ENCODE data around the gene PPP4R2. TPM values are rescaled to one million over a fixed set of nuclear protein-coding genes. Genes with fewer than 3 reads are reported as not detected.

The PPP4R2 gene
- total RNA-seq, 1 donor from 2014 or later, result 113 TPM

DNA sequence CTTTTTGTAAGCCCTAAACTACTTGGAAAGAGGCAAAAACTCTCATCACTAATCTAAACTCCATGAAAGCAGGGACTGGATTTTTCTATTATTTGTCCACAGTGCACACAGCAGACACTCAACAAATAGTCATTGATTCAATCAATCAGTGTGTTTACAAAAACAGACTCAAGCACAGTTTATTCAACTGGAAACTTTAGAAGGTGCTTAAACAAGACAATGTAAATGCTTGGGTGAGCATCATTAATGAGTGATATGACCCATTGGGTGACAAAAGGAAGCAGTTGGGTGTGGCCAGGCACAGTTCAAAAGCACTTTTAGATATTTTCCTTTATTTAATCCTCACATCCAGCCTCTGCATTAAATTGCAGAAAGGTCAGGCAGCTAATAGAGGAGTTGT, 32.0 kb upstream of the PPP4R2 start:
- Mint-ChIP-seq H3K4me1 (ENCODE audit: low read depth) (peaks cover 57% of the 10 kb centered on the region), H3K27ac (no peak overlapping the region), H3K9me3 (no peaks in the 10 kb centered on the region), H3K27me3 (ENCODE audit: insufficient read depth) (peaks cover 5% of the 10 kb centered on the region), H3K4me3 (no peak overlapping the region), H3K36me3 (ENCODE audit: low read depth) (peaks cover 2% of the 10 kb centered on the region)
- intact Hi-C loops (cut with micrococcal nuclease), result loop anchor here (1.0 kb wide), 2 partner anchors 13 to 33 kb away; no protein-coding TSS in a partner anchor
- no peak for DNase-seq (ENCODE audit: low spot score)

DNA sequence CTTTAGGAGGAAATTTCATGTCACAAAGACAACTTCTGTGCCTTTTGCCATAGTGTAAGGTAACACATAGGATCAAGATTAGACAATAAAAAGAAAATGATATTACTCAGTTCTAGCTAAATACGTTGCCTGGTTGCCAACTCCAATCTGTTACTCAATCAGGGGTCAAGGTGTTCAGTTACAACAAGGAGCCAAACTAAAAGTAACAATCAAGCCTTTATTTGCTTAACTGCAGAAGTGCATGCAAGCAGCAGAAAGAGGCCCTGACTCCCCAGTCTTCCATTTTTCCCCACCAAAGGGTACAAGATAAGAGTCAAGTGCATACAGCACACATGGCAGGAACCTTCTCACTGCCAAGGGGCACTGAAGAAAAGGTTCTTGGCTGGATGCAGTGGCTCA, 28.3 kb upstream of the PPP4R2 start:
- intact Hi-C loops (cut with micrococcal nuclease), result no loop called here
- no peak for DNase-seq (ENCODE audit: low spot score)
- peaks cover 43% of the 10 kb centered on the region for H3K4me1 Mint-ChIP-seq (ENCODE audit: low read depth)
- H3K27ac Mint-ChIP-seq, result no peak overlapping the region
- no peaks in the 10 kb centered on the region for H3K9me3 Mint-ChIP-seq
- H3K27me3 Mint-ChIP-seq (ENCODE audit: insufficient read depth), result peaks cover 1% of the 10 kb centered on the region
- H3K36me3 Mint-ChIP-seq (ENCODE audit: low read depth), result no peaks in the 10 kb centered on the region
- H3K4me3 Mint-ChIP-seq, result no peak overlapping the region

DNA sequence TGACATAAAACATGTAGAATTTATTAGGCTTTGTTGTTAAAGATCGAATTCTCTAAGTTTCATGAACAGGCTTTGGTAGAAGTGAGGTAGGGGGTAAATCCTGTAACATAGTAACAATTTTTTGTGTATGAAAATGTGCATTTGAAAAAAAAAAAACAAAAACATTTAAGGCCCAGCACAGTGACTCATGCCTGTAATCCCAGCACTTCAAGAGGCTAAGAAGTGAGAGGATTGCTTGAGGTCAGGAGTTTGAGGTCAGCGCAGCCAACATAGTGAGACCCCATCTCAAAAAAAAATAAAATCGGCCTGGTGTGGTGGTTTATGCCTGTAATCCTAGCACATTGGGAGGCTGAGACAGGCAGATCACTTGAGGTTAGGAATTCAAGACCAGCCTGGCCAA, 26.8 kb upstream of the PPP4R2 start:
- peaks cover 44% of the 10 kb centered on the region for H3K4me1 Mint-ChIP-seq (ENCODE audit: low read depth)
- no peak overlapping the region for H3K27ac Mint-ChIP-seq
- no peak for DNase-seq (ENCODE audit: low spot score)
- H3K4me3 Mint-ChIP-seq, result no peak overlapping the region
- H3K36me3 Mint-ChIP-seq (ENCODE audit: low read depth), result no peaks in the 10 kb centered on the region
- H3K27me3 Mint-ChIP-seq (ENCODE audit: insufficient read depth), result peaks cover 1% of the 10 kb centered on the region
- intact Hi-C loops (cut with micrococcal nuclease), result no loop called here
- H3K9me3 Mint-ChIP-seq, result no peaks in the 10 kb centered on the region

DNA sequence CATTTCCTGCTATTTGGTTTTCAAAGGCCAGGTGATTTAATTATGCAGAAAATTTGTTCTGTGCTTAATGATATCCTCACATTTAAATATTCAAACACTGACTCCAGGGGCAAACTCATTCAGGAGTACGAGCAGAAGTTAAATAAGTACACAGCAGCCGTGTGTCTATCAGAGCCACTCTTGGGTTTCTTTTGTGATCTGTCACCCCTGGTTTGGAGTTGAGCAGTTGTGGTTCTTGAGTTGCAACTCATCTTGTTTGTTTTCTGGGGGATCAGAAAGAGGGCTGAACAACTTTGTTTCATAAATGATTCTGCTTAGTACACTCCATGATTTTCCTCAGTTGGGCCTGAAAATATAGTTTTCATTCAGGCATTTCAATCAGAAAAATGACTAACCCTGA, 25.7 kb upstream of the PPP4R2 start:
- intact Hi-C loops (cut with micrococcal nuclease), result no loop called here
- Mint-ChIP-seq H3K9me3 (no peaks in the 10 kb centered on the region), H3K27ac (no peak overlapping the region), H3K4me1 (ENCODE audit: low read depth) (peaks cover 32% of the 10 kb centered on the region), H3K36me3 (ENCODE audit: low read depth) (no peaks in the 10 kb centered on the region), H3K4me3 (no peak overlapping the region), H3K27me3 (ENCODE audit: insufficient read depth) (no peaks in the 10 kb centered on the region)
- no peak for DNase-seq (ENCODE audit: low spot score)

DNA sequence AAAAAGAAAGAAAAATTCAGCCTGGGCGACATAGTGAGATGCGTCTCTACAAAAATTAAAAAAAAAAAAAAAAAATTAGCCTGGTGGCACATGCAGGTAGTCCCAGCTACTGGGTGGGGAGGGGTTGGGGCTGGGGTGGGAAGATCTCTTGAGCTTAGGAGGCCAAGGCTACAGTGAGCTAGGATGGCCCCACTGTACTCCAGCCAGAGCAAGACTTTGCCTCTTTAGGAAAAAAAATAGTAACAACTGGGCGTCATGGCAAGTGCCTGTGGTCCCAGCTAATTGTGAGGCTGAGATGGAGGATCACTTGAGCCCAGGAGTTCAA, 23.9 kb upstream of the PPP4R2 start:
- Mint-ChIP-seq H3K27ac (no peak overlapping the region), H3K27me3 (ENCODE audit: insufficient read depth) (no peaks in the 10 kb centered on the region), H3K9me3 (no peaks in the 10 kb centered on the region), H3K4me1 (ENCODE audit: low read depth) (peaks cover 30% of the 10 kb centered on the region), H3K4me3 (no peak overlapping the region), H3K36me3 (ENCODE audit: low read depth) (no peaks in the 10 kb centered on the region)
- DNase-seq (ENCODE audit: low spot score), result no peak
- intact Hi-C loops (cut with micrococcal nuclease), result no loop called here

DNA sequence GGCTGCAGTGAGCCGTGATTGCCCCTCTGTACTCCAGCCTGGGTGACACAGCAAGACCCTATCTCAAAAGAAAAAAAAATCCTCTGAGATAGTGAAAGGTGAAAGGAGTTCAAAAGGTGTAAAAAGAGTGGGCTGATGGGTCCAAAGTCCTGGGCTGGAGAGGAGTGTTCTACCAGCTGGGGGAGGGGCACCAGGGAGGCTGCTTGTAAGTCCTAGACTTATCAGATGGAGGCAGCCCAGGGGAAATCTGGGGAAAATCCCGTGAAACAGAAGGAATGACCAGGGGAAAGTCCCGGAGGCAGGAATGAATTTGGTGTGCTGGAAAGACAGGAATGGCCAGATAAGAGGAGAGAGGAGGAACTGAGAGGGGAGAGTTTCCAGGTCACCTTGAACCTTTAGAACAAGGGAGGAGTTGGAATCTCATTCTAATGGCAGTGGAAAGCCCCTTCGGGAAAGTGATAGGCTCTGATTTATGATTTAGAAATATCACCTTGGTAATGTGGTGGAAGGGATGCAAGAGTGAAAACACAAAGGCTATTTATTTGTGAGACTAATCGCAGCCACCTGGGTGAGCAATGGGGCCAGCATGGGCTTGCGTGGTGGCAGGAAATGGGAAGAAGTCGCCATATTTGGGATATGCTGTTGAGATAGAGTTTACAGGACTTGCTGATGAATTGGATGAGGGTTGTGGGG, 23.4 kb upstream of the PPP4R2 start:
- Mint-ChIP-seq H3K36me3 (ENCODE audit: low read depth) (no peaks in the 10 kb centered on the region), H3K27ac (no peak overlapping the region), H3K4me1 (ENCODE audit: low read depth) (peaks cover 30% of the 10 kb centered on the region), H3K27me3 (ENCODE audit: insufficient read depth) (no peaks in the 10 kb centered on the region), H3K9me3 (no peaks in the 10 kb centered on the region), H3K4me3 (no peak overlapping the region)
- no peak for DNase-seq (ENCODE audit: low spot score)
- intact Hi-C loops (cut with micrococcal nuclease), result no loop called here

DNA sequence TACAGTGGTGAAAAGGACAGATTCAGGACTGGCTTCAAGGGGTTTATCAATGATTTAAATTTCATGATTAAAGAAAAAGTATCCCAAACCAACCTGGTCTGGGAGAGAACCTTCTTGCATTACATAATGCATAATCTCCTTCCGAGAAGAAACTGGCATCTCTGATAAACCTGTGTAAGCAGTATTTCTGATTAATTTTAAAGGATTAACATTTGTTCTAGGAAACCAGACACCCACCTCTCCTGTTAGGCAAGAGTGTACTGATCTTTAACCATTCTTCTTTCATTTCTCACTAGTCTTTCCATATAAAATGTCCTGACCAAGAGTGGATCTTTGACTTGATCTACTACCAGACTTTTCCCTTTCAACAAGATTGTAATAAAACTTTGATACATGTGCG, 22.8 kb upstream of the PPP4R2 start:
- H3K36me3 Mint-ChIP-seq (ENCODE audit: low read depth), result no peaks in the 10 kb centered on the region

DNA sequence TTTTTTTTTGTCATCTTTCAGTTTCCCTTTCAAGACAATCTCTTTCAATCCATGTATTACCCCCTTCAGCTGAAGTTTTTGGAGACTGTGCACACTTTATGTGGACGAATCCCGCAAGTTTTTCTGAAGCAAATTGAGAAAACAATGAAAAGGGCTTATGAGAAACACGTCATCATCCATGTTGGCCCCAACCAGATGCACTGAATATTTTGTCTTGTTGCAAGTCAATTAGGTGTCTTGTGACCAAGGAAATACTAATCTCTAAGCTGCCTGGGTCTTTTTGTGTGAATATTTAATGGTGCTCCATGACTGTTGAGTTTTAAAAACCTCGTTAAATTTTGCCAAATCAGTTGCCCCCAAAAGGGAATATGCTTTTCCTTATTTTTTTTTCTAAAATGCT, 21.7 kb upstream of the PPP4R2 start:
- H3K4me3 Mint-ChIP-seq, result no peak overlapping the region

More for the DNA sequence above, 22.8 kb upstream of the PPP4R2 start:
- Mint-ChIP-seq H3K9me3 (no peaks in the 10 kb centered on the region), H3K4me1 (ENCODE audit: low read depth) (peaks cover 30% of the 10 kb centered on the region), H3K4me3 (no peak overlapping the region), H3K27ac (no peak overlapping the region), H3K27me3 (ENCODE audit: insufficient read depth) (no peaks in the 10 kb centered on the region)
- intact Hi-C loops (cut with micrococcal nuclease), result no loop called here
- no peak for DNase-seq (ENCODE audit: low spot score)

DNA sequence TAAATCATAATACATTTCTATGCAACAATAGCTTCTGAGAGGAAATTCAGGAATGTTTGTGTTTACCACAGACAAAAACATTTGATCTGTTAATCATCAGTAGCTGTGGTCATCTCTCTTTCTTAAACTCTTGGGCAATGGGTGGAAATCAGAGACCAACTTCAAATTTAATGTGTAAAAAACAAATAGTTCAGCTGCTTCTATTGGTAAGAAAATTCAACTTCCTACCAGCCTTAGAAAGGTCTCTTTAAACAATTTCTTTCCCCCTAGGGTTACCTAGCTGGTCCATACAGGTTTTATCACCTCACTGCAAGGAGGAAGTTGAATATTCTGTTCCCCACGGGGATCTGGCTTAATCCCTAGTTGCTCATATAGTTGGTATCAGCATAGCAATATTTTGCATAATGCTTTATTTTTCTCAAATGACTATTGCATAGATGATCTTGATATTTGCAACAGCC, 20.3 kb upstream of the PPP4R2 start:
- intact Hi-C loops (cut with micrococcal nuclease), result loop anchor here (5.0 kb wide), 1 partner anchor 1914 kb away; no protein-coding TSS in a partner anchor
- H3K4me1 Mint-ChIP-seq (ENCODE audit: low read depth), result peaks cover 24% of the 10 kb centered on the region
- no peak overlapping the region for H3K27ac Mint-ChIP-seq
- no peak overlapping the region for H3K4me3 Mint-ChIP-seq
- no peaks in the 10 kb centered on the region for H3K9me3 Mint-ChIP-seq
- H3K36me3 Mint-ChIP-seq (ENCODE audit: low read depth), result no peaks in the 10 kb centered on the region
- peaks cover 4% of the 10 kb centered on the region for H3K27me3 Mint-ChIP-seq (ENCODE audit: insufficient read depth)
- no peak for DNase-seq (ENCODE audit: low spot score)

More for the DNA sequence above, 21.7 kb upstream of the PPP4R2 start:
- intact Hi-C loops (cut with micrococcal nuclease), result loop anchor here (5.0 kb wide), 1 partner anchor 1913 kb away; no protein-coding TSS in a partner anchor
- Mint-ChIP-seq H3K27ac (no peak overlapping the region), H3K4me1 (ENCODE audit: low read depth) (peaks cover 30% of the 10 kb centered on the region), H3K9me3 (no peaks in the 10 kb centered on the region), H3K27me3 (ENCODE audit: insufficient read depth) (peaks cover 3% of the 10 kb centered on the region), H3K36me3 (ENCODE audit: low read depth) (no peaks in the 10 kb centered on the region)
- no peak for DNase-seq (ENCODE audit: low spot score)

DNA sequence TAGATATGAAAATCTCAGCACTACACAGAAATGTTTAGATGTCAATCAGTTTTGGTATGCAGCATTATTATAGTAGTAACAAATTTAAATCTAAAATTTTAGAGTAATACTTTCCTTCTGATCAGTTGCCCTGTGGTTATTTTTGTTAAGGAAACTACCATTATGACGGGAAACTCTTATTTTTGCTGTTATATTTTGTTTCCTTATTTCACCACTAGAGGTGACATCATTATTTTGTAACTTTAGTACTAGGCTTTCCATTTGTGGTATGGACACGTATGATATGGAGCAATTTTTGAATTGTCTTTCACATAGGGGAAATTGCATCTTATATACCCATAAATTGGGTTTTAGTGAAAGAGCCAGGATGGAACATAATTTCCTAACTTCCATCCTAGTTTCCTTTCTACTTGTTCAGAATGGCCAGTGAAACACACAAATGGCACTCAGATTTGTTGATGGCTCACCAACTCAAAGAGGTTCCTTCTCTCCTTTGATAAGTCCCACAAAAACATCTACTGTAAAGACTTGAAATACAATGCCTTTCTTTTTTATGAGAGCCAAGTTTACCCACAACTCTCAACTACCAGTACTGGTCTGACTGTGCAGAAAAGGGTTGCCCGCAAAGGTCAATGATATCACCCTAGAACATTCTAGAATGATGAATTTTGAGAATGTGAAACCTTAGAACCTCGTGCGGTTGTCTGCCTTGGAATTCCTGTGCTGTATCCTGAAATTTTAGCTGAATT, 19.4 kb upstream of the PPP4R2 start:
- no peak overlapping the region for H3K4me3 Mint-ChIP-seq

DNA sequence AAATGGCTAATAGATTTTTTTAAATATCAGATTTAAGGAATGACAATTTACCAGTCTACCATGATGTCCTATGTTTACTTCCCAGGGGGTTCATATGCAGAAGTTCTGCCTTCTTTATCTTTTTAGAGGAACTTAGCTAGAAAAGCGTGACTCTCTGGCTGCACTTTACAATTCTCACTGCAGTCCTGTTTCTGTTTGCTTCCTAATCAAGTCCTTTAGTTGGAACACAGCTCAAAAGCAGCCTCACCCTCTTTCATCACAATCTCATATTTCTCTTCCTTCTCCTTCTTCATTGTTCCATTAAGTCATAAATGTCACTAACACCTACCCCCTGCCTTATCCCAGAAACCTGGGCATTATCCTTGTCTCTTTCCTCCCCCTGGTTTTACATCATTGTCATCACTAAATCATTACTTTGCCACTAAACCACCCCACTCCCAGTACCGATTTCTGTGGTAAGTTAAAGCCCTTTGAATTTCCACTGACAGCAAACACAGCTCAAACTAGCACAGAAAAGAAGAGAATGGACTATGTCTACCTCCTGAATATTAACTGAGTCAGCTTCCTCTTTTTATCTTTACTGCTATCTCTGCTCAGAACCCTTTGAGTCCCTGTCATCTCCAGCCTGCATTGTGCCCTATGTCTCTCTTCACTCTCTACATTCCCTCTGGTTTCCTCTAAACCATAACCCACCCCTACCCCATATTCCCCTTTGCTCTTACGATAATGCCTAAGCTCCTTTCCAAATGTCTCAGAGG, 13.8 kb upstream of the PPP4R2 start:
- H3K4me1 Mint-ChIP-seq (ENCODE audit: low read depth), result no peaks in the 10 kb centered on the region
- H3K9me3 Mint-ChIP-seq, result peaks cover 12% of the 10 kb centered on the region
- intact Hi-C loops (cut with micrococcal nuclease), result no loop called here
- H3K27ac Mint-ChIP-seq, result no peak overlapping the region
- DNase-seq (ENCODE audit: low spot score), result no peak
- H3K36me3 Mint-ChIP-seq (ENCODE audit: low read depth), result no peaks in the 10 kb centered on the region
- H3K4me3 Mint-ChIP-seq, result no peak overlapping the region
- H3K27me3 Mint-ChIP-seq (ENCODE audit: insufficient read depth), result peaks cover 6% of the 10 kb centered on the region

More for the DNA sequence above, 19.4 kb upstream of the PPP4R2 start:
- no peak for DNase-seq (ENCODE audit: low spot score)
- H3K36me3 Mint-ChIP-seq (ENCODE audit: low read depth), result no peaks in the 10 kb centered on the region
- intact Hi-C loops (cut with micrococcal nuclease), result loop anchor here (1.0 to 5.0 kb wide), 7 partner anchors 12 to 1915 kb away; no protein-coding TSS in a partner anchor
- H3K27ac Mint-ChIP-seq, result peak overlapping the region; percentile 85
- peaks cover 4% of the 10 kb centered on the region for H3K27me3 Mint-ChIP-seq (ENCODE audit: insufficient read depth)
- no peaks in the 10 kb centered on the region for H3K9me3 Mint-ChIP-seq
- H3K4me1 Mint-ChIP-seq (ENCODE audit: low read depth), result peaks cover 24% of the 10 kb centered on the region

DNA sequence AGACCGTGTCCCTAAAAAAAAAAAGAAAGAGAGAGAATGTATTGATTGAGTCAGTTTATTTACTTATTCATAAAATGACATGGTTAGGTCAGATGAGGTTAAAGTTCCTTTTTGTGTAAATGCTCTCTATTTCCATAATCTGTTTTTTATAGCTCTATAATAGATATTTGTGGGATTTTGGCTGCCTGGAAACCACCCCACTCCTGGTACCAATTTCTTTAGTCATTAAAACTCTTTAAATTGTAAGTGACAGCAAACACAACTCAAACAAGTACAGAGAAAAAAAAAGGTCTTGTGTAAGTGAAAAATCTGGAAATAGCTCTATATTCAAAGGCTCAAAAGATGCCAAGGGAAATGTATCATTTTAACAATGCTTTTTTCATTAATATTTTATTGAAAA, 11.0 kb upstream of the PPP4R2 start:
- H3K9me3 Mint-ChIP-seq, result peaks cover 12% of the 10 kb centered on the region
- intact Hi-C loops (cut with micrococcal nuclease), result no loop called here
- H3K27me3 Mint-ChIP-seq (ENCODE audit: insufficient read depth), result peaks cover 2% of the 10 kb centered on the region
- DNase-seq (ENCODE audit: low spot score), result no peak
- peaks cover under 1% of the 10 kb centered on the region for H3K4me1 Mint-ChIP-seq (ENCODE audit: low read depth)
- H3K36me3 Mint-ChIP-seq (ENCODE audit: low read depth), result no peaks in the 10 kb centered on the region
- no peak overlapping the region for H3K27ac Mint-ChIP-seq
- H3K4me3 Mint-ChIP-seq, result no peak overlapping the region

Data from activated T-helper 1 cell treated with anti-CD3 and anti-CD28 coated beads, Interleukin-12 subunit alpha, Interleukin-12 subunit beta, Interleukin-2, Interleukin-4 antibody, amounts not matched to agents 30 ng/mL and 10 ng/mL and 1 ng/mL, durations not matched to agents 14 hours and 24 hours and 36 hours (primary cell).